GM20000 (cell line): Measurements from ENCODE around the gene STK4.

Source experiments
- DNase-seq: peaks from one replicate; pipeline ENCODE4 v3.0.0; 2012; ENCODE audit warnings: low spot score
- TF ChIP-seq, protein P1 (sequence below): IDR thresholded peaks from 2 replicates; pipeline ENCODE4 v1.5.1; 2012; ENCODE audit warnings: mild to moderate bottlenecking, control low read depth; ENCODE audit errors: extremely low read depth, missing control alignments

Gene STK4

DNA sequence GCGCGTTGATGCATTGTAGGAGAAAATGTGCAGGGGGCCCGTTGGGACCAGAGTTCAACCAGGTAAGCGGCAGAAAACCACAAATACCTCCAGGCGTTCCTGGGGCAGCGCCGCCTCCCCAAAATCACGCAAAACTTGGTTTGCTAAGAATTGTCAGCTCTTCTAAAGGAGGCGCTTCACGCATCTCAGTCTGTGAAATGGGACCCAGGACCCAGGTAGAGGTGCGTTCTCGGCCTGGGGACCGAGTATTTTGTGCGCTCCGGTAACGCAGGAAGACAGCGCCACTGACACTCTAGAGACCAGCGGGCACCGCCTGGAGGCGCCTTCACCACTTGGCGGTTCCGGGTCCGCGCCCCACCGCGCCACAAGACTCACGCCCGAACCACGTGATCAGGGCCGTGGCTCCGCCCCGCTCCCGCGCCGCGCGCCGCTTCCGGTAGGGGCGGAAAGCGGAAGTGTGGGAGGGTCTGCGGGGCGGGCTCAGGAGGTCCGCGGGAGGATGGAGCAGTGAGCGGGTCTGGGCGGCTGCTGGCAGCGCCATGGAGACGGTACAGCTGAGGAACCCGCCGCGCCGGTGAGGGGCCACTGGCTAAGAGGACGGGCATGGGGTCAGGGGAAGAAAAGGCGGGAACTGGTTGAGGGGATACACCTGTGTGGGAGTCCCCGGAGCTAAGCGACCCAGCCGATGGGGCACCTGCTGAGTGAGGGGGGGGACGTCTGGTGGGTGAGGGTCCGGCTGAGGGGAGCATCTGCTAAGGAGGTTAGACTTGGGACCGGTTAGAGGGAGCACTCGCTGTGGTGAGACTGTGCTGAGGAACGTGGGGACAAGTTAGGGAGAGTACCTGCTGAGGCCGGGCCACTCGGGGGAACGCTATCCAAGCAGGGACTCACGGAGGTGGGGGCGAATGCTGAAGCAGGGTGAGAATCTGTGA lies at the start of gene STK4:
STK4 (plus strand) TSS at position 483 of the 932 bp plus-strand sequence; CDS start at position 540, 57 bp downstream.
- peak; percentile 88 for DNase-seq
- TF ChIP-seq, protein P1, sequence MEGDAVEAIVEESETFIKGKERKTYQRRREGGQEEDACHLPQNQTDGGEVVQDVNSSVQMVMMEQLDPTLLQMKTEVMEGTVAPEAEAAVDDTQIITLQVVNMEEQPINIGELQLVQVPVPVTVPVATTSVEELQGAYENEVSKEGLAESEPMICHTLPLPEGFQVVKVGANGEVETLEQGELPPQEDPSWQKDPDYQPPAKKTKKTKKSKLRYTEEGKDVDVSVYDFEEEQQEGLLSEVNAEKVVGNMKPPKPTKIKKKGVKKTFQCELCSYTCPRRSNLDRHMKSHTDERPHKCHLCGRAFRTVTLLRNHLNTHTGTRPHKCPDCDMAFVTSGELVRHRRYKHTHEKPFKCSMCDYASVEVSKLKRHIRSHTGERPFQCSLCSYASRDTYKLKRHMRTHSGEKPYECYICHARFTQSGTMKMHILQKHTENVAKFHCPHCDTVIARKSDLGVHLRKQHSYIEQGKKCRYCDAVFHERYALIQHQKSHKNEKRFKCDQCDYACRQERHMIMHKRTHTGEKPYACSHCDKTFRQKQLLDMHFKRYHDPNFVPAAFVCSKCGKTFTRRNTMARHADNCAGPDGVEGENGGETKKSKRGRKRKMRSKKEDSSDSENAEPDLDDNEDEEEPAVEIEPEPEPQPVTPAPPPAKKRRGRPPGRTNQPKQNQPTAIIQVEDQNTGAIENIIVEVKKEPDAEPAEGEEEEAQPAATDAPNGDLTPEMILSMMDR: peak; percentile 73

DNA sequence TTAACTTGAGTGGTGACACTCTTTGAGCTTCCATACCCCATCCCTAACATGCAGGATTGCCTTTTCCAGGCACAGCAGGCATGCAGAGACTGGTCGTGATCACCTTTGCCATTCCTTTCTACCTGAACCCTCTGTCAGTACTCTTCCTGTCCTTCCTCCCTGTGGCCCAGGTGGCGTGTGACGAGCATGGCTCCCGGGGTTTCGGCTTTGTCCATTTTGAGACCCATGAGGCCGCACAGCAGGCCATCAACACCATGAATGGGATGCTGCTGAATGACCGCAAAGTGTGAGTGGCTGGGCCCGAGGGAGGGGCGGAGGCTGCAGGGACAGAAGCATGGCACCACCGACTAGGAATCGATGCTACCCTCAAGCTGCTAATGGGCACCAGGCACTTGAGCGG lies 49.7 kb upstream of the STK4 start:
- DNase-seq: no peak
- TF ChIP-seq, protein P1: no peak

DNA sequence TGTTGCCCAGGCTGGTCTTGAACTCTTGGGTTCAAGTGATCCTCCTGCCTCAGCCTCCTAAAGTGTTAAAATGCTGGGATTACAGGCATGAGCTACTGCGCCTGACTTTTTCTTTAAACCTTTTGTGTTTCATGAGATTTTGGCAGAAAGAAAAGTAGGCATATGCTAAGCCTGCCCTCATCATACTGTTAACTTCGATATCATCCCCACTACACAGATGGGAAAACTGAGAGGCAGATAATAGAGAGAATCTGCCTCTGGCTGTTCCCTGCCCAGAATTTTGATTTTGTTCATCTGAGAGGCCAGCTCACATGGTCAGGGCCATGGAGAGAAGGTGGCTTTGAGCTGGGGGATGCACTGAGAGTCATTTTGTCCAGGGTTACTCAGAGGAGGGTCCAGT lies 48.9 kb upstream of the STK4 start:
- no peak for DNase-seq
- TF ChIP-seq, protein P1: no peak

DNA sequence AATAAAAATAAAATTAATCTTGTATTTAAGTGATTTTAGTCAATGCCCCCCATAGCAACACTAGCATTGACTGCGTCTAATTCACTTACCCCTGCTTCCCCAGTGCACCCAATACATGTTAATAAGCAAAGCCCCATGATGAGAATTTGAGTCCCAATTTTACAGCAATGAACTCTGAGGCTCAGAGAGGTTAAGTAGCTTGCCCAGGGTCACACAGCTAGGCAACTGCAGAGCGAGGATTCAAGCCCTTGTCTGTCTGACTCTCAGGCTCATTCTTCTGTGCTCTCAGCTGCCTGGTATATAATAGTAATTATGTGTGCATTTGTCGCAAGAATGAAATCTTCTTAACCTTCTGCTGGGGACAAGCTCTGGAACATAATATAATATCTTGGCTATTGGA lies 48.0 kb upstream of the STK4 start:
- DNase-seq: no peak
- TF ChIP-seq, protein P1: no peak

DNA sequence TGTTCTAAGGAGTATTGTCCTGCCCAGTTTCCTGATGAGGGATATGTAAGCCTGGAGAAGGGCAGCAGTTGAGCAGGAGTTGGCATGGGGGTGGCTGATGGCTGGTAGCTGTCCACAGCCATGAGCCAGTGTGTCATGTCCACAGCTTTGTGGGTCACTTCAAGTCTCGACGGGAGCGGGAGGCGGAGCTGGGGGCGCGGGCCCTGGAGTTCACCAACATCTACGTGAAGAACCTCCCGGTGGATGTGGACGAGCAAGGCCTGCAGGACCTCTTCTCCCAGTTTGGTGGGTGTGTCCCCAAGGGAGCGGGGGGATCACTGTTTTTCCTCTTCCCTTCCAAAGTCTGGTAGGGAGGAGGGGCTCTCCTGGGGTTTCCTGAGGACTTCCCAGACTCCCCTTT lies 47.6 kb upstream of the STK4 start:
- DNase-seq: no peak
- TF ChIP-seq, protein P1: no peak

DNA sequence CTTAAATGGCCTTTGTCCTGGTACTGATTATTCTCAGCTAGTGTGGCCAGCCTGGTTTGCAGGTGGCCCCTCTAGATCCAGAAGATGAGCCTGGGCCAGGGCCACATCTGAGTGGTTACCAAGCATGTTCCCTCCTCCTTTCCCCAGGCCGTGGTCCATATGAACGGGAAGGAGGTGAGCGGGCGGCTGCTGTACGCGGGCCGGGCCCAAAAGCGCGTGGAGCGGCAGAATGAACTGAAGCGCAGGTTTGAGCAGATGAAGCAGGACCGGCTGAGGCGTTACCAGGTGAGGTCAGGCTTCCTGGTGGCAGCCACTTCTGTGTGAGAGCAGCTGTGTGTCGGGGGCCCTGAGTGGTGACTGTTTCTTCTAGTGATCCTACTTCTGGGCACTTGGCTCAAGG lies 44.9 kb upstream of the STK4 start:
- DNase-seq: no peak
- TF ChIP-seq, protein P1: no peak

DNA sequence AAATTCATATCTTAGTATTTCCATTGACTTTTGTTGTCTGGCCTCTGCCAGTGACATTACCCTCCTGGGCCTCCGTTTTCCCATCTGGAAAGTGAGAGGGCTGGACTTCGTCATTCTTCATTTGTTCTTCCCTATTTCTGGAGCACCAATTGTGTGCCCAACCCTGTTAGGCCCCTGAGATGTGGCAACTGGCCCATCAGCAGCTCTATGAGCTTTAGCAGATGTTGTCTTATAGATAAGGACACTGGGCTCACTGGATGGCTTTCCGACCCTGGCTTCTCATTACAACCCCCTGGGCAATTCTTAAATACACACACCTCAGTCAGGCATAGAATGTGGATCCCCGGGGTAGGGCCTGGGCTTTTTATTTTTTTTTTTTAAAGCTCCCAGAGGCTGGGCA lies 41.8 kb upstream of the STK4 start:
- TF ChIP-seq, protein P1: no peak
- DNase-seq: no peak
